Stimulated activated CD8-positive, alpha-beta memory T cell treated with anti-CD3 and anti-CD28 coated beads, Interleukin-7, amount 100 ng/mL, for 4 hours (primary cell): ENCODE results near the gene EFL1.
"Not testable (repeated sequence)": the region's sequence is repeated elsewhere in the genome, so short reads cannot be mapped to it uniquely, and the experiment has no call there.

ENCODE experiments used
- DNase-seq, 2 donors: peaks; one replicate each; pipeline ENCODE4 v3.0.0-alpha.2; 2020; ENCODE audit warnings: low read depth in 2 of 2

EFL1 gene

DNA sequence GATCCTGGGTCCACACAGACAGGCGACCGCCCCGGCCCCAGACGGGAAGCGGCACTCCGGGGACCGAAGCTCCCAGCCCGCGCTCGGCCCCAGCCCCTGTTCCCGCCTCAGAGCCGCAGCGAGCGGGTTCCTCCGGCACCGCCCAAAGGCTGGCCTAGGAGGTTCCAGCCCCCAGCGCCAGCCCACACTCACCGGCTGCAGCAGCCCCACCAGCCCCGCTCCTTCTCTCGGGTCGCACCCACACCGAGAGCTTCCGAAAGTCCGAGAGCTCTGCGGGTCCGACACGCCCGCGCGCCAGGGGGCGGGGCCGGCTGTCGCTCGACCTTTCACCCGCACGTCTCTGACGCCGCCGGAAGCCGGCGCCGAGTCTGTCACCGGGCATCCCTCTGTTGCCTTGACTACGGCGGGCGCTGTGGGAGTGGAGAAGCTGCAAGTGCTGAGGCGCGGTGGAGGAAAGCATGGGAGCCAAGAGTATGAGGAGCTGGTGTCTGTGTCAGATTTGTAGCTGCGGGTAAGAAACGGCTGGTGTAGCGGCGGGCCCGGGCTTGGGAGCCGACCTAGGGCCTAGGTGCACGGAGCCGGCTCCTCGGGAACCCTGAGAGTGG, at the start of gene EFL1, which contains the start of gene SAXO2:
EFL1 (minus strand) TSS at position 313 of the 605 bp plus-strand sequence. CDS start 956 bp downstream, outside the sequence.
SAXO2 (plus strand) TSS at position 397 of the 605 bp plus-strand sequence; CDS start at position 459, 62 bp downstream.
- DNase-seq = peak; percentile 86

DNA sequence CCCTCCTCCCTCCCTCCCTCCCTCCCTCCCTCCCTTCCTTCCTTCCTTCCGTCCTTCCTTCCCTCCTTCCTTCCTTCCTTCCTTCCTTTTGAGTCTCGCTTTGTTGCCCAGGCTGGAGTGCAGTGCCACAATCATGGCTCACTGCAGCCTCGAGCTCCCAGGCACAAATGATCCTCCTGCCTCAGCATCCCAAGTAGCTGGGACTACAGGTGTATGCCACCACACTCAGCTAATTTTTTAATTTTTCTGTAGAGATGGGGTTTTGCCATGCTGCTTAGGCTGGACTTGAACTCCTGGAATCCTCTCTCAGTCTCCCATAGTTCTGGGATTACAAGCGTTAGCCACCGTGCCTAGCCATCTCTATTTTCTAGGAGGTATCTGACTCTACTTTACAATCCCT, 48.8 kb upstream of the EFL1 start:
- not testable (repeated sequence) for DNase-seq

DNA sequence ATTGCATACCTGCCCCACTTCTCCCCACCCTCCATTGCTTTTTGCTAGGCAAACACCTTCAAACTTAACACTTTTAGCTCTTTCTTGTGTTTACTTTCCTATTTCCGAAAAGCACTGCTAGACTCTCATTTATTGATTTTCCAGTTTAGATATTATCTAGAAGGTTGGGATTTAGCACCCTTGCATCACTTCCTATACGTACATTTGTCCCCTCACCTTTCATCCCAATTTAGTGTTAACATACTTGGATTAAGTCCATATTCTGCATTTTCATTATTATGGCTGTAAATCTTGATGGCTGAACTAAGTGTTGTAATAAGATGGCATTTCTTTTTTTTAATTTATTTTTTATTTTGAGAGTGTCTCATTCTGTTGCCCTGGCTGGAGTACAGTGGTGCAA, 47.3 kb upstream of the EFL1 start:
- no peak for DNase-seq

DNA sequence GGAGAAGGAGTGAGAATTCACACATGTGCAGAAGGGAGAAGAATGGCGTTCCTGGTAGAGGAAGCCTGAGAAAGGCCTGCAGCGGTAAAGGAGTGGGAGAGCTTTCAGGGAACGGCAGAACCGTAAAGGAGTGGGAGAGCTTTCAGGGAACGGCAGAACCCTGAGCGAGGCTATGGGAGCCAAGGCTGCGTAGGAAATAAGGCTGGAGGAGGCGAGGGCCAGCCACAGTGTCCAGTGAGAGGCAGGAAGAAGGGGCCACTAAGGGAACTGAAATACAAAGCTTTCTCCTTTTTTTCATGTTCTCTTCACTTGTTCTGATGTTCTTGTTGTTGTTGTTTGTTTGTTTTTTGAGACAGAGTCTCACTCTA, 45.2 kb upstream of the EFL1 start:
- DNase-seq = no peak

DNA sequence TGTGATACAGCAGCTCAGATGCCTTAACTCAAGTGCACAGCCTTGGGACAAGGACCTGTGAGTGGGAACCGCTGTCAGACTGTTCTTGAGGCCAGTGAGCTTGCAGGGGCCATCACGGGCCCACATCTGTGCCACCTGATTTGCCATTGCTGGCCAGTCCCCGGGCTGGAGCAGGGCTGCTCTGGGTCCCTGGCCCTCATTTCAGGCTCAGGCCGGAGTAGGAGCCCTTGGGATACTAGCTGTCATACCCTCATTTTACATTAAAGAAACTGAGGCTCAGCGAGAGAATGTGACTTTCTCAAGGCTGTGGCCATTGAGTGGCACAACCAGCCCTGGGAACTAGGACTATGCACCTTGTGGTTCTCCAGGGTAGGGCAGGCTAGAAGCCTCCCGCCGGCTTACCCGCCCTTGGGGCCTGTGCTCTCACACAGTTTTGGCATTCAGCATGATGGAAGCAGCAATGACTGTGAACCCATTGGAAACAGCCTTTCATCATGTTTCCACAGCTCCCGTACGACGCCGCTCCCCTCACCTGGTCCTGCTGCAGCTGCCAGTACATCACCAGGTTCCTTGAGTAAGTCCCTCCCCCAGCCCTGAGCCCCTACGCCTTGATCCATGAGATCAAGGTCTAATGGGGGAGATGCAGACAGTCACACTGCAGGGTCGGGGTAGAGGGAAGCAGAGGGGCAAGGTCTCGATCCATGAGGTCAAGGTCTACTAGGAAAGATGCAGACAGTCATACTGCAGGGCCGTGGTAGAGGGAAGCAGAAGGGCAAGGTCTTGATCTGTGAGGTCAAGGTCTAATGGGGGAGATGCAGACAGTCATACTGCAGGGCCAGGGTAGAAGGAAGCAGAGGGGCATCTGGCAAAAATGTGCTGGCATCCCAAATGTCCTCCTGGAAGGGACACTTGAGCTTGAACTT, 44.5 kb upstream of the EFL1 start:
- no peak for DNase-seq

DNA sequence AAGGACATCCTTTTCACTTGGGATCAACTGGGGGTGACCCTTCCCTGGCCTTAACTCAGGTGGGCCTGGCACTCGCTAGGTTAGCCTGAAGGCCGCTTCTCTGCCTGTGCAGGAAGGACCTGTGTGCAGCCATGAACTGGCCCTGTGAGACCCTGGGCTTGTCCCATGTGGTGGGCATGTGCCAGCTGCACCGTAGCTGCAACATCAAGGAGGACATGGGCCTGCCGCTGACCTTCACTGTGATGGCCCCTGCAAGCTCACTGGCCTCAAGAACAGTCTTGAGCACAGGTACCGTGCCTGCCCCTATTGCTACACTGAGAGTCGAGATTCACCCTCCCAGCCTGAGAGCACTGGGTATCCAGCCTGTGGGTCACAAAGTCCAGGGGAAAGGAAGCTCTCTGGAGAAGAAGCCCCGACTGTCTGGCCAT, 43.1 kb upstream of the EFL1 start:
- no peak for DNase-seq

DNA sequence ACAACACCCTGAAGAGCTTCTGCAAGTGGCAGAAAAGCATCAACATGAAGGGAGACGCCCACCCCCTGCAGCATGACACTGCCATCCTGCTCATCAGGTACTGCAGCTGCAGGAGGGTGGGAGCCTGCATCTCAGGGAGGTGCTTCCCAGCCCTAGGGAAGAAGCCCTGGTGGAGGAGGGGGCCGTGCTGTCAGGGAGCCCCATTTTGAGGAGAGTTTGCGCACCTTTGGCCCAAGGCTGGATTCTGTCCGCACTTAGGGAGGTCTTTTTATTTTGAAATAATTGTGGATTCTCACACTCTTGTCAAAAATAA, 42.2 kb upstream of the EFL1 start:
- DNase-seq = no peak

DNA sequence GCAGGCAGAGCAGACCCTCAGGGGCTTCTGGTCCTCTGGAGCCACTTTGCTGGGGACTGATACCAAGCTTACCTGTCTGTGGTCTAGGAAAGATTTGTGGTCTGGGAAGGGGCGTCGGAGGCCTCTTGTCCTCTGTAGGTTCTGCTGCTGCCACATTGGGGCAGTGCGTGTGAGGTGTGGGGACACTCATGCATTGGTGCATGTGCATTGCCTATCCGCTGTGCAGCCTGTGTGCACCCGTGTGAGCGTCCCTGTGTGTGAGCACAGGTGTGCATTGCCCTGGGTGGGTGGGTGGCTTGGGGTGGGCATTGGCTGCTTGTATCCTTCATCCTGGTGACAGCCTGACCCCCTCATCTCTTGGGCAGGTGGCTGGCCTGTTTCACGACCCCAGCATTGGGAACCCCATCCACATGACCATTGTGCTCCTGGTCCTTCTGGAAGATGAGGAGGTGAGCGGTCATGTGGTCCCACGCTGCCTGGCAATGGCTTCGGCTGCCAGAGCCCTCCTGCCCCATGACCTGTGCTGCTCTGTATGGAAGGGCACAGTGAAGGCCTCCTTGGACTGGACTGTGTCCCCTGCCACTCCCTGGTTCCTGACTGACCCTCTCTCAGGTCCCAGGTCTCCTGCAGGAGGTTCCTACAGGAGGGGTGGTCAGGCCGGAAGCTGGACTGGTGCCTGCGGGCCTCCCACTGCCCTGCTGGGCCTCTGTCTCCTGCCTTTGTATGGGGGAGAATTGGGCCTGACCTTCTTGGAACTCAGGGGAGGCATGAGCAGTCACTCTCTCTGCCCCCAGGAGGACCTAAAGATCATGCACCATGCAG, 41.6 kb upstream of the EFL1 start:
- DNase-seq = no peak

DNA sequence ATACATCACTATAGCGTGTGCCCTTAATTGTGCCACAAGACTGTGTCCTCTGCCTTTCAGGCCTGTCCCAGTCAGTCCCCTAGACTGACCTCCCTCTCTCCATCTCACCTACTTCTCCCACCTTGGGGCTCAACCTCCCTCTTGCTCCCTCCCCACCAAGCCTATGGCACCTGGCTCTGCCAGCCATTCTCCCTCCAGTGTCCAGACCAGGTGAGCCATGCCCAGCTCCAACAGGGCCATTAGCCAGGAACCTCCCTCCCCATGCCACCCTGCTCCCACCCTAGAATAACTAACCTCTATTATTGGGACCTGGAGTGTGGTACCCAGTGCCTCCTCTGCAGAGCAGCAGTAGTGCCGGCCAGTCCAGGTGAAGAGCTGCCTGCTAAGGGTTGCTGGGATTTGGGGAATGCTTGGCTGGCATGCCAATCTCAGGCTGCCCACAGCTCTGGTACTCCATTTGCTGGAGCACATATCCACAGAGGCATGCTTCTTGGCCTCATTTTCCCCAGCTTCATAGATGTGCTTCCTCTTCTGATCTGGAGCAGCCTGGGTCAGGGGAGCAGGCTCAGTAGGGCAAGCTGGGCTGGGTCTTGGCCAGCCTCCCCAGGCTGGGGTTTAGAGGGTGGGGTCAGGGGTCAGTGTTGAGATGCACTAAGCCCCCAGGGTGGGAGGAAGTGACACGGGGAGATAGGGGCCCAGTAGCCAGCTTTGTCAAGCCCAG, 38.9 kb upstream of the EFL1 start:
- no peak for DNase-seq

DNA sequence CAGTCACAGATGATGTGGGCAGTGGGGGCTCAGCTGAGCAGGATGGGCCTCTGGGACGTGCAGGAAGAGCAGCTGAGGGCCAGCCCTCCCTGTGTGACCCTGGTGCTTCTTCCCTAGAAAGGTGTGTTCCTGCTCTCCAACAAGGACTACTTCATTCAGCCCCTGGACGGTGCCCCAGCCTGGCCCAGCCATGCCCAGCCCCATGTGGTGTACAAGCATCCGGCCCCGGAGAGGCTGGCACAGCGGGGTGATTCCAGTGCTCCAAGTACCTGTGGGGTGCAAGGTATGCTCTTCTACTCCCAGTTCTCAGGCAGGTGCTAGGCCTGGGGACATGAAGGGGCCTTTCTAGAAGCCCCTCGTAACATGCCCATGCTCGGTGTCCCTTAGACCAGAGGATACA, 38.3 kb upstream of the EFL1 start:
- no peak for DNase-seq

DNA sequence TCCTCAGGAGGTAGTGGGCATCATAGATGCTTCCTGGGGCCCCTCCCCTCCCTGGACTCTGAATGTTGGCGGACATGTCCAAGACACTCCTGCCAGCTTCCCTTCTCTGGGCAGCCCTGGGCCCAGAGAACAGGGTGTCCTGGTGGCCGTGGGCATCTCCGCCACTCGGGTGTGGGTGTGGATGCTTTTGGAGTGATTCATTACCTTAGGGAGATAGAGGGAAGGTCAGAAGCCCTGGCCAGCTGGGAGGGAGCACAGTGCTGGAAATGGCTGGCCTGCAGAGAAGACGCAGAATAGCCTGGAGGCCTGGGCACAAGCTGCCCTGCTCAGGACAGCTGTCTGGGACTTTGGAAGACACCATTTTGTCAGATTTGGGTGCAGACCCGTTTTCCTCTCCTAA, 37.8 kb upstream of the EFL1 start:
- not testable (repeated sequence) for DNase-seq

DNA sequence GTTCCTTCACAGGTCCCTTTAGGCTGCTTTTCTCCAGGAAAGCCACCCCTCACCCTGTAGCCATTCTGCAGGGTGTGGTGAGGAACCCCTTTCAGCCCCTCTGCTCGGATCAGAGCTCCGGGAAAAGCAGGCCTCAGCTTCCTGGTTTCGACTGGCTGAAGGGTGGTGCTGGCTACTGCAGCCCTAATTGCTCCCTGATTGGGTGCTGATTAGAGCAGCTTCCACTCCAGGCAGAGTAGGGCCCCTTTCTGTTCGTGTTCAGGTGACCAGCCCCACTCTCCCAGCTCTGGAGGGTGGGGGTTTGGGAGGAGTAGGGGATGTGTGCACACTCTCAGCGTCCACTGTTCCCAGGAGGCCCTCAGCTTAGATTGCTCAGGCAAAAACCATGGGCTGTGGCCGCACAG, 37.0 kb upstream of the EFL1 start:
- DNase-seq = not testable (repeated sequence)

DNA sequence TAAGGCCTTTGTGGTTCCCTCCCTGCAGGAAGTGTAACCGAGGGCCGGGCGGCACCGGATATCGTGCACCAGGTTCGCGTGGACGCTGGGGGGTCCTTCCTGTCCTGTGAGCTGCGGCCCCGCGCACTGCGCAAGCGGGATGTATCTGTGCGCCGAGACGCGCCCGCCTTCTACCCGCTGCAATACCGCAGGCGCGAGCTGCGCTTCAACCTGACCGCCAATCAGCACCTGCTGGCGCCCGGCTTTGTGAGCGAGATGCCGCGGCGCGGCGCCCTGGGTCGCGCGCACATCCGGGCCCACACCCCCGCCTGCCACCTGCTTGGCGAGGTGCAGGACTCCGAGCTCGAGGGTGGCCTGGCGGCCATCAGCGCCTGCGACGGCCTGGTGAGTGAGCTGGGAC, 36.0 kb upstream of the EFL1 start:
- DNase-seq = peak in 1 of 2 donors; percentile 40

DNA sequence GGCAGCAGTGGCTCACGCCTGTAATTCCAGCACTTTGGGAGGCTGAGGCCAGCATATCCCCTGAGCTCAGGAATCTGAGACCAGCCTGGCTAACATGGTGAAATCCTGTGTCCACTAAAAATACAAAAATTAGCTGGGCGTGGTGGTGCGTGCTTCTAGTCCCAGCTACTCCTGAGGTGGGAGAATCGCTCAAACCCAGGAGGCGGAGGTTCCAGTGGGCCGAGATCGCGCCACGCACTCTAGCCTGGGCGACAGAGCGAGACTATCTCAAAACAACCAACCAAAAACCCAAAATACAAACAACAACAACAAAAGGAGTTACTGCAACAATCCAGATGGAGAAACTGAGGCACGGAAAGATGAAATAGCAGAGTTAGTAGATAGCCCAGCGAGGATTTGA, 35.5 kb upstream of the EFL1 start:
- no peak for DNase-seq

DNA sequence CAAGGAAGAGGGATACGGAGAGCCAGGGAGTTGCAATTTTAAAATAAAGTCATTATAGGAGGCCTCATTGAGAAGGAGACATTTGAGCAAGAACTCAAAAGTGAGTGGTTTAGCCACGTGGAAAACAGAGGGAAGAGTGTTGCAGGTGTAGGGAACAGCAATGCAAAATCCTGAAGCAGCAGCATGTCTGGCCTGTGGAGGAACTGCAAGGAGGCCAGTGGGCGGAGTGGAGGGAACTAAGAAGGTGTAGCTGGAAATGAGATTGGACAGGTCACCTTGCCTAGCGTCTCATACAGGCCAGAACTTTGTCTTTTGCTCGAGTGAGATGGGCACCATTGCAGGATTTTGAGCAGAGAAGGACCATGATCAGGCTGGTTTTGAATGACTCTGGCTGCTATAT, 35.0 kb upstream of the EFL1 start:
- DNase-seq = no peak

DNA sequence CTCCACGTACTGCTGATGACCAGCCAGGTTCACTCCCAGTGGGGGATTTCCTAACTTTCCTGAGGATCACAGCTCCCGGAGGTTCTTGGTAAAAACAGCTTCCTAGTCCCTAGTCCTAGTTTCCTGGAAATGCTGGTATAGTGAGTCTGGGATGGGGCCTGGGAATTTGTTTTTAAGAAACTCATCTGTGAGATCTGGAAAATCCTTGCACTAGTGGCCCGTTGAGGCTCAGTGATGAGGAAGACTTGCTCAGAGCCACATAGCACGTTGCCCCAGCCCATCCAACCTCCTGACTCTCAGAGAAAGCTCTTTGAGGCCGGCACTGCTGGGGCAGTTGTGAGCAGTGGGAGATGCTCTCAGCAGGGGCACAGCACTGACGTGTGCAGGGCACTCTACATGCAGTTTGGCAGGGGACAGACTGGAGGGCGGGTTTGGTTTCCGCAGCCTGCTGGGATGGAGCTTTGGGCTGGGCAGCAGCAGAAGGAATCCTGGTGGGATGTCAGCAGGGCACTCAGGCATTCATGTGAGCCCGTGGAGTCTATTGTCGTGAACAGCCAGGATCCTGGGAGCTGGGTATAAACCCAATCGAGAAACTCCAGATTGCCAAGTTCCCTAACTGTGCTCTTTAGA, 31.6 kb upstream of the EFL1 start:
- no peak for DNase-seq

DNA sequence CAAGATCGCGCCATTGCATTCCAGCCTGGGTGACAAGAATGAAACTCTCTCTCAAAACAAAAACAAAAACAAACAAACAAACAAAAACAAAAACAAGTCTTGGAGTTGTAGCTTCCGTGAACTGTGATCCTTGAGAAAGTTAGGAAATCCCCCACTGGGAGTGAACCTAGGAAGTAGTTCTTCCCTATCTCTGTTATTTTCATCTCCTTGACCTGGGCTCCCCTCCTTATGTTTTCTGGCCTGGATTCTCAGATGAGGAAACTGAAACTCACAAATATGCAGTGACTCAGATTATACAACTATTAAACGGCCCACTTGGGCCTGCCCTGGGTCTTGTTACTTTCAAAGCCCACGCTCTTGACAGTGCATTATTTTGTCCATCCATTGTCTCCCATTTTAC, 29.7 kb upstream of the EFL1 start:
- no peak for DNase-seq

DNA sequence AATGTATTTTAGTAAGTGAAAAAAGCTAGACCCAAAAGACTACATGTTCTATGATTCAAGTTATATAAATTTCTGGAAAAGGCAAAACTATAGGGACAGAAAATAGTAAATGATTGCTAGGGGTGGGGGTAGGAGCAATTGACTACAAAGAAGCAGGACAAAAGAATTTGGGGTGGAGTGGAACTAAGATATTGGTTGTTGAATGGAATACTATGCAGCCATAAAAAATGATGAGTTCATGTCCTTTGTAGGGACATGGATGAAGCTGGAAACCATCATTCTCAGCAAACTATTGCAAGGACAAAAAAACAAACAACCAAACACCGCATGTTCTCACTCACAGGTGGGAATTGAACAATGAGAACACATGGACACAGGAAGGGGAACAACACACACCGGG, 25.7 kb upstream of the EFL1 start:
- not testable (repeated sequence) for DNase-seq

DNA sequence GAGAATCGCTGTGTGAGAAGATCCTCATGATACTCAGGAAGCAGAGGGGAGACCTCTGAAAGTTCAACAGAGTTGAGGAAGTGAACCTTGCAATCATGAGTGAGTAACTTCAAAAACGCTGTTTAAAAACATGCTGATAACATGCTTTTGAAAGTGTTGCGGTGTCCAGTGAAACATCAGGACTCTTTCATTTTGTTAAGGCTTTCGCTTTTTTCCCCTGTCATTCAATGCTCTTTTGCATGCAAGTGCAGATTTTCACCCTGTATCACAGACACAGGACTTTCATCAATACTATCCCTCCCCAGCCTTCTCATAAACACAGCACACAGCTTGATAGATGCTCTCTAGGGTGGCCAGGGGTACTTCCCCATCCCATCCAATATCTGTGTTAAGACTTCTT, 23.9 kb upstream of the EFL1 start:
- DNase-seq = not testable (repeated sequence)

DNA sequence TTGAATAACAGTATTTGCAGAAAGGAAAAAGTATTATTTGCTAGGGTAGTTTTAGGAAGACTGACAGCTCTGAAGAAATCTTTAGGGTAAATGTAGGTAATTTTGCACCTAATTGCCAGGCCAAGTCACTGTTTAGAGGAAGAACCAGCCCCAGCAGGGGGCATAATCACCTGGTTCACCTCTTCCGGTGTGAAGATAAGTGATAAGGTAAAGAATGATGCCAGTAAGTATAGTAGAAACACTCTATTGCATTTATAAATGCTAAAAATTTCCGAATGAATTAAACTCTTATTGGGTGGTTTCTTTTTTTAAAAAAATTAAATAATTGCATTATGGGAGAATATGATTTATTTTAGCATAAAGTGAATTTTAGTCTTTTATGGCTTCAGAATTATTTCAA, 21.8 kb upstream of the EFL1 start:
- not testable (repeated sequence) for DNase-seq

DNA sequence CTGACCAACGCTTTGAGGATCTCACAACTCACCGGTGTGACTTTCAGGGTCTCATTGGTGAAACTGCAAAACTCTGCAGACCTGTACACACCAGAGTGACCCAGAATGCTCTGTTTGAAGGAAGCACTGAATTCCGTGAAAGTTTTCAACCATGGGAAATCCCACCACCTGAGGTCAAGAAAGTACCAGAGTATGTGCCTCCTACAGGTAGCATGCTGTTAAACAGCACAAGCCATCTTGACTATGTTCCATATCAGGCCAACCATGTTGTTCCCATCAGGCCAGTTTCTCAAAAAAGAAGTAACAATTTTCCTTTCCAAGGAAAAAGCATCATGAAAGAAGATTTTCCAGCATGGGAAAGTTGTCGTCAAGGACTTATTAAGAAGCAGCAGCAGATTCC, 19.9 kb upstream of the EFL1 start:
- not testable (repeated sequence) for DNase-seq
